ENCODE measurements around the gene TVP23A.

- no peak for TF ChIP-seq CTCF (tag by site-specific recombination; IDR thresholded peaks at IDR 0.05)
- no peak for TF ChIP-seq ZBTB7A (tag by site-specific recombination; IDR thresholded peaks at IDR 0.05; ENCODE audit: low read depth)
- no peak for TF ChIP-seq ZNF335 (tag by site-specific recombination; conservative IDR thresholded peaks at IDR 0.05)
- no peak for TF ChIP-seq ZFP69B (tag by site-specific recombination; IDR thresholded peaks at IDR 0.05)
- no peak for TF ChIP-seq TCF7L2 (IDR thresholded peaks at IDR 0.05; ENCODE audit: borderline replicate concordance, low read depth, low read length)
- TF ChIP-seq ZNF837 (tag by site-specific recombination; IDR thresholded peaks at IDR 0.05), result no peak
- TF ChIP-seq GLIS1 (tag by site-specific recombination; IDR thresholded peaks at IDR 0.05), result no peak
- no peak for TF ChIP-seq PRDM10 (tag by site-specific recombination; IDR thresholded peaks at IDR 0.05)
- no peak for TF ChIP-seq MEIS1 (CRISPR knock-in tag; IDR thresholded peaks at IDR 0.05; ENCODE audit: borderline replicate concordance)
- no peak for TF ChIP-seq KLF9 (tag by site-specific recombination; IDR thresholded peaks at IDR 0.05; ENCODE audit: low read depth)
Observed at GRCh38 chr16:10856042-10856441, 37.4 kb upstream of the TVP23A start.

Measured in HEK293 (cell line).